Activated naive CD8-positive, alpha-beta T cell (primary cell): ENCODE results near the gene CCN5.

Source experiments
- H3K27ac Mint-ChIP-seq: one replicate; pipeline ENCODE4 v1.8.0; 2021; ENCODE audit warnings: mixed read lengths
- H3K27me3 Mint-ChIP-seq: one replicate; pipeline ENCODE4 v1.8.0; 2021; ENCODE audit warnings: mixed read lengths
- H3K36me3 Mint-ChIP-seq: one replicate; pipeline ENCODE4 v1.8.0; 2021; ENCODE audit warnings: mixed read lengths
- H3K4me1 Mint-ChIP-seq: one replicate; pipeline ENCODE4 v1.8.0; 2021; ENCODE audit warnings: low read depth, mixed read lengths
- H3K4me3 Mint-ChIP-seq: one replicate; pipeline ENCODE4 v1.8.0; 2021; ENCODE audit warnings: mild to moderate bottlenecking, mixed read lengths
- H3K9me3 Mint-ChIP-seq: one replicate; pipeline ENCODE4 v1.8.0; 2021; ENCODE audit warnings: low read depth, mixed read lengths

The CCN5 gene

DNA sequence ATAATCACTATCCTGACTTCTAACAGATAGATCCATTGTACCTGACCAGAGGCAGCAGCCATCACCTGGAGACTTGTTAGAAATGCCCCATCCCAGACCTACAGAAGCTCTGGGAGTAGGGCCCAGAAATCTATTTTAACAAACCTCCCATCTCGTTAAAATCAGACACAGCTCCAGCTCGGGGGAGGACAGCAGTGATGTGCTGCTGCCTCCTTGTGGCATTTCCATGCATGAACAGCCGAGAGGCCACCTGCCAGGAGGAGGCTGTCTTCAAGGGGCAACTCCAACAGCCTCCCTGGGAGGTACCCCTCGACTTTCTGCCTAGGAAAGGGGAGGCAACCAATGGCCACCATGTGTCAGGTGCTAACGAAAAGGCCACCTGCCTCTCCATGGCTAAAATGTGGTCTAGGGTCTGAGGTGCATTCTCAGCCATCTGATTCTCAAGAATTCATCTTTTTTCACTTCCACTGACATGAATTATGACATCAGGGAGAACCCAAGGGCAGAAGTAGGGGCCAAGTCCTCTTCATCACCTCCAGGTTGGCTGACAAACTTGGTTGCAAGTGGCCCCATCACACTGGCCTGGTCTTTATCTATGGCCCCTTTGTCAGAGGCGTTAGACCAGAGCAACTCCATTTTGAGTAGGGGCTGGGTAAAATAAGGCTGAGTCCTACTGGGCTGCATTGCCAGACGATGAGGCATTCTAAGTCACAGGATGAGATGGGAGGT lies 18.3 kb downstream of the CCN5 start:
- Mint-ChIP-seq H3K27me3 (no peaks in the 10 kb centered on the region), H3K9me3 (no peaks in the 10 kb centered on the region), H3K36me3 (no peaks in the 10 kb centered on the region), H3K27ac (no peak overlapping the region), H3K4me3 (no peak overlapping the region), H3K4me1 (peaks cover 18% of the 10 kb centered on the region)

DNA sequence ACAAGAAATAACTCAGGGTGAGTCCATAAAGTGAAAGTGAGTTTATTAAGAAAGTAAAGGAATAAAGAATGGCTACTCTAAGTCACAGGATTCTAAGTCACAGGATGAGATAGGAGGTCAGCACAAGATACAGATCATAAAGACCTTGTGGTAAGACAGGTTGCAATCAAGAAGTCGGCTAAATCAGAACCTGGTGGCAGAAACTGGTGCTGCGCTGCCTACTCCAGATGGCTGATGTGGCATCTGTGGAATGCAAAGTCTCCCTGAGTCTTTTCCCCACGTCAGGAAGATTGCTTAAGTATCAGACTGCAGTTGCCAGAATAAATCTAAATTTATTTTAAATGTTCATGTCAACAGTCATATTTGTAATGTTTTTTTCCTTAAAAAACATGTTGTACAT lies 19.8 kb downstream of the CCN5 start:
- peaks cover 18% of the 10 kb centered on the region for H3K4me1 Mint-ChIP-seq

DNA sequence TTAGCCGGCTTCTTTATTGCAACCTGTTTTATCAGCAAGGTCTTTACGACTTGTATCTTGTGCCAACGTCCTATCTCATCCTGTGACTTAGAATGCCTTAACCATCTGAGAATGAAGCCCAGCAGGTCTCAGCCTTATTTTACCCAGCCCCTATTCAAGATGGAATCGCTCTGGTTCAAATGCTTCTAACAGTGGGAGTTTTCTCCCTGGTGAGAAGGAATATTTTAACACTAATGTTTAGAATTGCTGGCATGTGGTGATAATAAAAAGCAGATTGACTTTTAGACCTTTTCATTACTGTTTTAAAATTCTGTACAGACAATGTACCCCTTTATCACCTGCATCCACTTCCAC lies 20.6 kb downstream of the CCN5 start:
- no peaks in the 10 kb centered on the region for H3K36me3 Mint-ChIP-seq
- peaks cover 18% of the 10 kb centered on the region for H3K4me1 Mint-ChIP-seq
- no peaks in the 10 kb centered on the region for H3K9me3 Mint-ChIP-seq
- peak overlapping the region; percentile 36 for H3K4me3 Mint-ChIP-seq
- no peaks in the 10 kb centered on the region for H3K27me3 Mint-ChIP-seq
- no peak overlapping the region for H3K27ac Mint-ChIP-seq

More for the DNA sequence above, 19.8 kb downstream of the CCN5 start:
- Mint-ChIP-seq H3K27ac (no peak overlapping the region), H3K27me3 (no peaks in the 10 kb centered on the region), H3K9me3 (no peaks in the 10 kb centered on the region), H3K36me3 (no peaks in the 10 kb centered on the region), H3K4me3 (no peak overlapping the region)

DNA sequence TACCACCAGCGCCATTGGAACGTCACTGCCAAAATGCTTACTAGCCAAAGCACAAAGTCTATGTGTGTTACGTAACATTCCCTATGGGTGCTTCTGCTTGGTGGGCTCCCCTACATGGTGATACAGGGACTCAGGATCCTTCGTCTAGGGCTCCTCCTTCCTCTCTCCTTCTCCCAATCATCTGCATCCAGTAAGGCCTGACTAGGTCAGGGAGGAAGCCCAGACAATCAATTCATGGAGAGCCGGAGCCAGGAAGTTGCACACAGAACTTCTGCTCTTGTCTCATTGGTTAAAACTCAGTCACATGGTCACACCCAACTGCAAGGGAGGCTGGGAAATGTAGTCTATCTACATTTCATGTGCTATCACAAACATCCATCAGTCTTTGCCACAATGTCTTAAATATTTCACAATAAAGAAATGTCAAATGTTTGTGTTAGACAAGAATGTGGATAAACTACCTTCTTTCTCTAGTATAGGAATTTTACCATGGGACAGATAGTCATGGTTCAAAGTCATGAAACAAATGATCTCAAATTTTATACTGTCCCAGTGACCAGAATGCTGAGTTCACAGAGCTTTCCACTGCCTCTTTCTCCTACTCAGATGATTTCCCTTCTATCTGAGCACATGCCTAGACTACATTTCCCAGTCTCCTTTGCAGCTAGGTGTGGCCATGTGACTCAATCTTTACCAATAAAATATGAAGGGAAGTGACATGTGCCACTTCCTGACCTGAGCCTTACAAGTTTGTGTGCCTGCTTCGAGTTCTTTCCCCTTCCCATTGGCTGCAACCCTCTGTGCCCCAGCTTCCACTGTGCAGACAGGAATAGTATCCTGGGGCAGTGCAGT lies 21.2 kb downstream of the CCN5 start:
- Mint-ChIP-seq H3K9me3 (no peaks in the 10 kb centered on the region), H3K4me3 (peak overlapping the region; percentile 36), H3K36me3 (no peaks in the 10 kb centered on the region), H3K4me1 (peaks cover 18% of the 10 kb centered on the region), H3K27me3 (no peaks in the 10 kb centered on the region), H3K27ac (peak overlapping the region; percentile 62)

DNA sequence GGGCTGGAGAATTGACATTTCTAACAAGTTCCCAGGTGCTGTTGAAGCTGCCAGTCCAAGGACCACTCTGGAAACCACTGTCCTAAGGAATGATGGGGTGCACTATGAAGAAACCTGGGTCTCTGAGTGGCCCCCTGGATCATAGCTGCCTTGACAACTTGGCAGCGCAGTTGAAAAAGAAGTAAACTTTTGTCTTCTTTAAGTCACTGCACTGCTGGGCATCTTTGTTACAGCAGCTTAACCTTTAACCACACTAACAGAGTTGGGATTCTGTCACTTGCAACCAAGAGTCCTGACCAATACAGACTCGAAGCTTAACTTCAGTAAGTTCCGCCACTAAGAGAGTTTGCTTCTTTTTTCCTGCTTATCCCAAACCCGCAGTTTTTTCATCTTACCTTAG lies 21.9 kb downstream of the CCN5 start:
- no peak overlapping the region for H3K27ac Mint-ChIP-seq
- no peaks in the 10 kb centered on the region for H3K36me3 Mint-ChIP-seq
- no peaks in the 10 kb centered on the region for H3K9me3 Mint-ChIP-seq
- H3K4me1 Mint-ChIP-seq = peaks cover 17% of the 10 kb centered on the region
- no peak overlapping the region for H3K4me3 Mint-ChIP-seq
- no peaks in the 10 kb centered on the region for H3K27me3 Mint-ChIP-seq

DNA sequence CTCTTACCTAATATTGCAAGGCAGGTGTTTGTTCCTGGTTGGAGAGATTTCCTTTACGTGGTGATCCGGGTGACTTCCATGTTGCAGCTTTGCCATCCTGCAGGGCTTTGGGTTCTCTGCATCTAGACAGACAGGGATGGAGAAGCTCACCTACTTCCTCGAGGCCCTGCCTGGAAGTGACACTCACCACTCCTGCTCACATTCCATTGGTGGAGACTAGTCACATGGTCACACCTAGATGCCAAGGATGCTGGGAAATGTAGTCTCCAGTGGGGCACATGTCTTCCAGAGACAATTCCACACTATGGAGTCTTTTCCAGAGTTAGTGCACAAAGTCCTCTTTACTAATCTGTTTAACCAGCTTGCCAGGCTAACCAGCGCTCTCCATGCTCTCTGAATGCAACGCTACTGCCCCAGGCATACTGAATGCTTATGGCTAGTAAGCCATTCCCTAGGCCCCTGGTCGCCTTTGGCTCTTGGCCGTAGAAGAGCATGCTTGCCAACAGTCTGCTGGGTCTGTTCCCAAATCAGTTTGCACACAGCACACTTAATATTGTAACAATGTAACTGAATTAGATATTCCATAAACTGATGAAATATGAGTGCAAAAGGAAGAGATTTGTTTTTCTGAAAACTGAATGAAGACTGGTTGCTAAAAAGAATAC lies 23.8 kb downstream of the CCN5 start:
- H3K9me3 Mint-ChIP-seq = no peaks in the 10 kb centered on the region
- H3K27me3 Mint-ChIP-seq = no peaks in the 10 kb centered on the region
- no peak overlapping the region for H3K4me3 Mint-ChIP-seq
- H3K27ac Mint-ChIP-seq = no peak overlapping the region
- peaks cover 9% of the 10 kb centered on the region for H3K4me1 Mint-ChIP-seq
- H3K36me3 Mint-ChIP-seq = no peaks in the 10 kb centered on the region

DNA sequence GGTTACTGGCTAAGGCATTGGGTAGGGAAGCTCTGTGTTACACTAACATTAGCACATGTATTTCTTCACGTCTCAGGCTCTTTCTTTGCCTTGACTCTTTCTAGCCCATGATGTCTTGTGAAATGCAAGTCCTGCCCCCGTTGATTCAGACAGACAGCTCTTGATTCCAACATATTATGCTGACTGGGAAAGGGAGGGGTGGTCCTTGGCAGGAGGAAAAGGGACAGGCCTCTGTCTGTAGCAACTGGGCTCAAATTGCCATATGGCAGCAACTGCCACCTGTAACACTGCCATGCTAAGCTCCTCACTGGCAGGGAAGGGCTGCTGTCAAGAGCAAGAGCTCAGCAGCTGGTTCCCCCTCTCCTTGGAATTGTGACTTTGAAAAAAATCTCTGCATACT lies 24.8 kb downstream of the CCN5 start:
- Mint-ChIP-seq H3K27me3 (no peaks in the 10 kb centered on the region), H3K4me3 (no peak overlapping the region), H3K9me3 (no peaks in the 10 kb centered on the region), H3K4me1 (peaks cover 9% of the 10 kb centered on the region), H3K36me3 (no peaks in the 10 kb centered on the region), H3K27ac (no peak overlapping the region)

DNA sequence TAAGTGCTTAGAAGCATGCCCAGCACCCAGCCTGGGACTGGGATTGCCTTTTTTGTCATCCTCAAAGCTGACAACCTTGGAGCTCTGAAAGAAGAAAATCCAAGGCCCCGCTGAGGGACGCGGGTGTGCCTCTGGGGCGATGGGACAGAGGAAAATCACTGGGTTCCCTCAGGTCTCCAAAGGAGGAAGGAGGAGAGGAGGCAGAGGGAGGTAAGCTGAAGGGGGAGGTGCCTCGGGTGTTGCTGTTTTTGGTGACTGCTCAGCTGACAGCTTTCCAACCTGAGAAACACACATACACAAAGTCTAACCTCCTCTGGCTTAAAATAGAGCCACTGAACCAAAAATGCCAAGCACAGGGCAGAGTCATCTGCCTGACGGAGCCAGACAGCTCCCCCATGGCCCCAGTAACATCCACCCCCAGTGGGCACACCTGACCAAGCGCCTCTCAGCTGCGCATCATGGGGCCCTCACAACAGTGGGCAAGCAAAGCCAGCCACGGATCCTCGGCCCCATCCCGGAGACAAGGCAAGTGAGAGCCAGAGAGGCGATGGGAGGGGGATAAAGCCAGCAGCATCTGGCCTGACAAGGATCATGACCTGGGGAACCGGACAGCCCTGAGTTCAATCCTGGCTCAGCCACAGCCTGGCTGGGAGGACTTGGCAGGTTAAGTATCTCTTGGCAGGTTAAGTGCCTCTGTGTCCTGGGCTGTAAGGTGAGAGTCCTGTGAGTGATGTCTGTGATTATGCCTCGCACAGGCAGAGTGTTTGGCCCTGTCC lies 27.3 kb downstream of the CCN5 start:
- no peak overlapping the region for H3K27ac Mint-ChIP-seq
- peaks cover 6% of the 10 kb centered on the region for H3K27me3 Mint-ChIP-seq

DNA sequence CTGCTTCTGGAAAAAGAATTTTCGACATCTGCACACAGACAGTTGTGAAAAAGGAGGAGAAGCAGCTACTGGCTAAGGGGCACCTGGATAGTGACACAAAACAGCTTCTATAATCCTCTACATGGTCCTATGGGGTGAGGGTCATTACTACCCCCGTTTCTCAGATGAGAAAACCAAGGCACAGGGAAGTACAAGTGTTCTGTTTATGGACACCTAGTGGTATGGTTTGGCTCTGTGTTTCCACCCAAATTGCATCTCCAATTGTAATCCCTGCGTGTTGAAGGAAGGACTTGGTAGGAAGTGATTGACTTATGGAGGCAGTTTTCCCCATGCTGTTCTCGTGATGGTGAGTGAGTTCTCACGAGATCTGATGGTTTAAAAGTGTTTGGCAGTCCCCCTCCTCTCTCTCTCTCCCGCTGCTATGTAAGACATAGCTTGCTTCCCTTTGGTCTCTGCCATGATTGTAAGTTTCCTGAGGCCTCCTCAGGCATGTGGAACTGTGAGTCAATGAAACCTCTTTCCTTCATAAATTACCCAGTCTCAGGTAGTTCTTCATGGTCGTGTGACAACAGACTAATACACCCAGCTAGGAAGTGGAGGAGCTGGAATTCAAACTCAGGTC lies 28.0 kb downstream of the CCN5 start:
- Mint-ChIP-seq H3K27me3 (peaks cover 6% of the 10 kb centered on the region), H3K4me3 (no peak overlapping the region), H3K9me3 (no peaks in the 10 kb centered on the region), H3K36me3 (no peaks in the 10 kb centered on the region), H3K4me1 (peaks cover 5% of the 10 kb centered on the region), H3K27ac (no peak overlapping the region)

More for the DNA sequence above, 27.3 kb downstream of the CCN5 start:
- Mint-ChIP-seq H3K36me3 (no peaks in the 10 kb centered on the region), H3K9me3 (no peaks in the 10 kb centered on the region), H3K4me1 (peaks cover 5% of the 10 kb centered on the region), H3K4me3 (no peak overlapping the region)

DNA sequence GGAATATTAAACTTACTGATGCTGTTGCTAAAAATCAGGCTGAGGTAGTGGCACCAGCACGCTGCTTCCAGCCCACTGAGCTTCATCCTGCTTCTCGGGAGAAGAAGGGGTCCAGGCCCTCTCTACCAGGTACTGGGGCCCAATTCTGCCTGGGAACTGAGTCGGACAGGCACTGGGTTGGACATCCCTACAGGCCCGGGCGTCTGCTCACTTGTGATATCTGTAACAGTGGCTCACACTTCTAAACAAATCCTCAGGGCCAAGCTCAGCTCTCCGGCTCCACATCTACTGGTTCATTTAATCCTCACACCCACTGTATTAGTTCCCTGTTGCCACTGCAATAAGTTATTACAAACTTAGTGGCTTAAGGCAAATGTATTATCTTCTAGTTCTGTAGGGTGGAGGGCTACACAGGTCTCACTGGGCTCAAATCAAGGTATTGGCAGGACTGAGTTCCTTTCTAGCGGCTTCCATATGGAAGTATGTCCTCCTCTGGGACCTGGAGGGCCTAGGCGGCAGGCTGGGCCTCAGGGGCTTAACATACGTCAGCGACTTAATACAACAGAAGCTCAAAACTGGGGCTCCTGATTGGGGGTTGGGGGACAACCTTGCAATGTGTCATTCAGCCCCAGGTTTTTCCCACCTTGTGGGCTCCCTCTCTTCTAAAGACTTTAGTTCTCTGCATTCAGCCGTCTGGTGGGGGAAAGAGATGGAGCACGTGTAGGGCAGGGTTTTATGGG lies 28.9 kb downstream of the CCN5 start:
- H3K4me3 Mint-ChIP-seq = no peak overlapping the region
- H3K27ac Mint-ChIP-seq = no peak overlapping the region
- peaks cover 5% of the 10 kb centered on the region for H3K4me1 Mint-ChIP-seq
- H3K9me3 Mint-ChIP-seq = no peaks in the 10 kb centered on the region
- H3K36me3 Mint-ChIP-seq = no peaks in the 10 kb centered on the region
- H3K27me3 Mint-ChIP-seq = peaks cover 8% of the 10 kb centered on the region

DNA sequence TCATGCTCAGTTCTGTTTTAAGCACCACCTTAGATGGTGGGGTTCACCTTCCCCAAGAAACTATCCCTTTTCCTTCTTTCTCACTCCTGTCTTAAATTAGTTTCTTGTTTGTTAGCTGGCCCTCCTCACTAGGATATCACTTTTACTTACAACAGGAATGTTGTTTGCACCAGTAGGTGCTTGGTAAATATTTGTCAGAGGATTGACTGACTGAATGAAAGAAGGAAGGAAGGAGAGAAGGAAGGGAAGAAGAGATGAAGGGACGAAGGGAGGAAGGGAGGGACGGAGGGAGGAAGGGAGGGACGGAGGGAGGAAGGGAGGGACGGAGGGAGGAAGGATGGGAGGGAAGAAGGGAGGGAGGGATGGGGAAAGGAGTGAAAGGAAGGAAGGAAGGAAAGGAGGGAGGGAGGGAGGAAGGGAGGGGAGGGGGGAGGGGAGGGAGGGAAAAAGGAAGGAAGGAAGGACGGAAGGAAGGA lies 30.0 kb downstream of the CCN5 start:
- Mint-ChIP-seq H3K27me3 (peaks cover 9% of the 10 kb centered on the region), H3K4me3 (peak overlapping the region; percentile 82), H3K36me3 (no peaks in the 10 kb centered on the region), H3K27ac (no peak overlapping the region), H3K4me1 (peaks cover 5% of the 10 kb centered on the region), H3K9me3 (no peaks in the 10 kb centered on the region)

DNA sequence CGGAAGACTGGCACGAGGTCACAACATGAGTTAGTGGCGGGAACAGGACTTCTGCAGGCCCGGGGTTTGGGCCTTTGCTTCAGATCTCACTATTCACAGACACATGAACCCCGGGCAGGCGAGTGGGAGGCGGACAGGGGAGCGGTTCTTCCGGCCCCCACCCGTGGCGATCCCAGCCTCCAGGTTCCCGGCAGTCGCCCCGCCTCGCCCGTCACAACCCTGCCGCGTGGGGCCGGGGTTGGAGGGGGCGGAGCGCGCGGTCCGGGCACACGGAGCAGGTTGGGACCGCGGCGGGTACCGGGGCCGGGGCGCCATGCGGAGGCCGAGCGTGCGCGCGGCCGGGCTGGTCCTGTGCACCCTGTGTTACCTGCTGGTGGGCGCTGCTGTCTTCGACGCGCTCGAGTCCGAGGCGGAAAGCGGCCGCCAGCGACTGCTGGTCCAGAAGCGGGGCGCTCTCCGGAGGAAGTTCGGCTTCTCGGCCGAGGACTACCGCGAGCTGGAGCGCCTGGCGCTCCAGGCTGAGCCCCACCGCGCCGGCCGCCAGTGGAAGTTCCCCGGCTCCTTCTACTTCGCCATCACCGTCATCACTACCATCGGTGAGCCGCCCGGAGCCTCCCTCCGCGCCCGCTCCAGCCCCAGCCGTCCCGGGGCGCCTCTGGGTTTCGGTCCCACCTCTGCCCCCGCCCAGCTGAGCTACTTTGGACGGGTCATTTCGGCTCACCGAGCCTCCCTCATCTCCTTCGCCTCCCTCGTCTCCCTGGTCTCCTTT lies 30.6 kb downstream of the CCN5 start, which contains the start of gene KCNK15:
Gene KCNK15 (plus strand): TSS at position 268 of the 769 bp plus-strand sequence. CDS start 46 bp downstream, at position 314.
- H3K4me1 Mint-ChIP-seq = peaks cover 5% of the 10 kb centered on the region
- H3K36me3 Mint-ChIP-seq = no peaks in the 10 kb centered on the region
- H3K4me3 Mint-ChIP-seq = peak within 1 kb of the TSS; percentile 82
- H3K27ac Mint-ChIP-seq = peak within 1 kb of the TSS; percentile 64
- peaks cover 9% of the 10 kb centered on the region for H3K27me3 Mint-ChIP-seq
- H3K9me3 Mint-ChIP-seq = no peaks in the 10 kb centered on the region
